ENCODE data around the gene MARCHF6. TPM values are rescaled to one million over a fixed set of nuclear protein-coding genes. Genes with fewer than 3 reads are reported as not detected.
"Not testable (repeated sequence)": the region's sequence is repeated elsewhere in the genome, so short reads cannot be mapped to it uniquely, and the experiment has no call there.

Gene MARCHF6
- total RNA-seq, 1 donor from 2014 or later: 161 TPM

DNA sequence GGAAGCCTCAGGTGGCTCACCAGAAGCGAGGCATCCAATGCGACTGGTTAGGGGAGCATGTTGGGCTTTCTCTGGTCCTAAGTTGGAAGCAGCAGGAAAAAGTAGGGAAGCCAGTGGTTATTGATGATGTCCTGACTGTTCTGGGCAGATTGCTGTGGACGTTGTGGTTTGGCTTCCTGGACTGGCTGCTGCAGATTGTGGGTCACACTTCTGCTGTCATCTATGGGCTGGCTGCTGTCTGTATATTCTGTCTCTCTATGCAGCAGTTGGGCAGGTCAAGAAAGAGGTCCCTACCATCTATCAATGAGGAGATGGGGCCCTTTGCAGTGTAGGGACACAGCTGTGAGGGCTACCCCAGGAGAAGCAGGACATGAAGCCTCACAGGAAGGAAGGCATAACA lies 13.5 kb upstream of the MARCHF6 start:
- ATAC-seq (no peak), DNase-seq (ENCODE audit: missing footprints) (no peak)
- intact Hi-C loops (cut with DNase I): no loop called here

DNA sequence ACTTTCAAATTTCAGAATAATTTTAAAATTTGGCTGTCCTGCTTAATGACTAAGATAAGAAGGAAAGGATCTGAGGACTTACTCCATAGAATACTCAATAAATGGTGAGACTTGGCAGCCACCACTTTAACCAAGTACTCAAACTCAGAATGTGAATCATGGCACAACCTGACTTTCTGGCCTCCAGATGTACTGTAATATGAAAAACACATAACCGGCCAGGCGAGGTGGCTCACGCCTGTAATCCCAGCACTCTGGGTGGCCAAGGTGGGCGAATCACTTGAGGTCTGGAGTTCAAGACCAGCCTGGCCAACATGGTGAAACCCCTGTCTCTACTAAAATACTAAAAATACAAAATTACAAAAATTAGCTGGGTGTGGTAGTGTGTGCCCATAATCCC lies 10.0 kb upstream of the MARCHF6 start:
- no peak for DNase-seq (ENCODE audit: missing footprints)
- intact Hi-C loops (cut with DNase I): no loop called here
- ATAC-seq: no peak

DNA sequence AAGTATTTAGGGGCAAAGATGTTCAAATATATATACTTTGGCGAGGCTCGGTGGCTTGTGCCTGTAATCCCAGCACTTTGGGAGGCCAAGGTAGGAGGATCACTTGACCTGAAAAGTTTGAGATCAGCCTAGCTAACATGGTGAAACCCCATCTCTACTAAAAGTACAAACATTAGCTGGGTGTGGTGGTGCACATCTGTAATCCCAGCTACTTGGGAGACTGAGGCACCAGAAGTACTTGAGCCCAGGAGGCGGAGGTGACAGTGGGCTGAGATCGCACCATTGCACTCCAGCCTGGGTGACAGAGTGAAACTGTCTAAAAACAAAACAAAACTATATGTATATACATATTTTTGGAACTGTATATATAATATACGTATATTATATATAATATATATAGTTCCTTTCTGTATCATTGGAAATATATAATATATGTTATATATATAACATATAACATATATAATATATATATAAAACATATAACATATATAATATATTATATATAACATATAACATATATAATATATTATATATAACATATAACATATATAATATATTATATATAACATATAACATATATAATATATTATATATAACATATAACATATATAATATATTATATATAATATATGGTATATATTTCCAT lies 8.9 kb upstream of the MARCHF6 start:
- ATAC-seq; intact Hi-C loops (cut with DNase I); DNase-seq (ENCODE audit: missing footprints): not testable (repeated sequence)

DNA sequence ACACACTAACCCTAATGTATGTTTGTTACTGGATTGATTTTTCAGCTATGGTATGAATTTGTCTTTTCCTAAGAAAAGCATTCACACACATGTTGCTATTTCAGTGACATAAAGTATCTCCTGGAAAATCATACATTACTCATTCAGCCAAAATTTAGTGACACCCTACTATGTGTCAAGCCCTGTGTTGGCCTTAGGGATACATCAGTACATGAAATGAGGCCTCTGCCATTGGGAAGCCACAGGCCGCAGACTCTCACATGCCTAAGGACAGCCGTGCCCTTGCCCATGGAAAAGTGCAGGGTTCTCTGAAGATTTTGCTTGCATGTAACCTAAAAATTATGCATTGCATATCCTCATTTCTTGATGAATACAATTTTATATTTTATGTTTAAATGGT lies 5.2 kb upstream of the MARCHF6 start:
- intact Hi-C loops (cut with DNase I): no loop called here
- ATAC-seq: no peak
- no peak for DNase-seq (ENCODE audit: missing footprints)

DNA sequence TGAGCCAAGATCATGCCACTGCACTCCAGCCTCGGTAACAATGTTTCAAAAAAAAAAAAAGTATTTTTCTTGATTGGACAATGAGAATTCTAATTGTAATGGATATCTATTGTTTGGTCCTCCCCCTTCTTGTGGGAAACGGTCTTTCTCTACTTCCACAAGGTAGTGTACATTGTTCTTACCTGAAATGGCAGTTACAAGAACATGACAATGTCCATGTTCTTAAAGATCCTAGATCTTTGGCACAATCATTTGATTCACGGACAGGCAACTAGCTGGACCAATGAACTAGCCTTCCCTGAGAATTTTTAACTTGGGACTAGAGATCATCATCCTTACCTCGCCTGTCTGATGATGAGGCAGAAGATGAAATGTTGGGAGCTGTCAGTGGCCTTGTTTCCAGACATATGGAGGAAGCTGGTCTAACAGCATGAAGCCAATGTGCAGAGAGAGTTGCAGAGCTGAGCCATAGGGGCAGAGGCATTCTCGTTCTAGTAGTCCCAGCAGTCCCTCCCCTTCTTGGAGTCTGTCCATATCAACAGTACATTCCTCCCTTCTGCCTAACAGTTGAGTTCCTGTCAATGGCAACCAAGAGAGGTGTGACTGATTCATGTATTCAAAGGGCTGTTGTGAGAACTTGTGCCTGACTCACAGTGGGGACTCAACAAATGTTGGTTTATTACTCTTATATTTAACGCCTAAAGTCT lies 2.1 kb upstream of the MARCHF6 start:
- ATAC-seq (peak; percentile 62), DNase-seq (ENCODE audit: missing footprints) (no peak)
- intact Hi-C loops (cut with DNase I): loop anchor here (5.0 kb wide), 1 partner anchor 64 kb away; no protein-coding TSS in a partner anchor

DNA sequence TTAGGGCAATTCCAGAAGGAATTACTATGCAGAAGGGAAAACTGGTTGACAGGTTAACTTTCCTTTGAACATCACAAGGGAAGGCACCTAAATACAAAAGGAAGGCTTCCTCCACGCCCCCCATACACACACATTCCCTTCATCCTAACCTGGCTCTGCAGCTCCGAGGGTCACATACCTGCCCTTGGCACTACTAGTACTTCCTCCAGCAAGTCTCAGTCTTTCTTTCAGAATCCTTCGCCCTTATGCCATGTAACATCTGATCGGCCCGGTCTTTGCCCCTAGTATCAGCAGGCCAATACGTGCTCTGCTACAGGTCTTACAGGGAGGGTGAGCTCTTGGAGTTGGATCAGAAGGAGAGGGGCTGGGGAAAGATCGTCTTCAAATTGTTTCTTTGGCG lies 1.6 kb upstream of the MARCHF6 start:
- ATAC-seq (no peak), DNase-seq (ENCODE audit: missing footprints) (no peak)
- intact Hi-C loops (cut with DNase I): loop anchor here (2.0 to 5.0 kb wide), 2 partner anchors 19 to 65 kb away; no protein-coding TSS in a partner anchor

DNA sequence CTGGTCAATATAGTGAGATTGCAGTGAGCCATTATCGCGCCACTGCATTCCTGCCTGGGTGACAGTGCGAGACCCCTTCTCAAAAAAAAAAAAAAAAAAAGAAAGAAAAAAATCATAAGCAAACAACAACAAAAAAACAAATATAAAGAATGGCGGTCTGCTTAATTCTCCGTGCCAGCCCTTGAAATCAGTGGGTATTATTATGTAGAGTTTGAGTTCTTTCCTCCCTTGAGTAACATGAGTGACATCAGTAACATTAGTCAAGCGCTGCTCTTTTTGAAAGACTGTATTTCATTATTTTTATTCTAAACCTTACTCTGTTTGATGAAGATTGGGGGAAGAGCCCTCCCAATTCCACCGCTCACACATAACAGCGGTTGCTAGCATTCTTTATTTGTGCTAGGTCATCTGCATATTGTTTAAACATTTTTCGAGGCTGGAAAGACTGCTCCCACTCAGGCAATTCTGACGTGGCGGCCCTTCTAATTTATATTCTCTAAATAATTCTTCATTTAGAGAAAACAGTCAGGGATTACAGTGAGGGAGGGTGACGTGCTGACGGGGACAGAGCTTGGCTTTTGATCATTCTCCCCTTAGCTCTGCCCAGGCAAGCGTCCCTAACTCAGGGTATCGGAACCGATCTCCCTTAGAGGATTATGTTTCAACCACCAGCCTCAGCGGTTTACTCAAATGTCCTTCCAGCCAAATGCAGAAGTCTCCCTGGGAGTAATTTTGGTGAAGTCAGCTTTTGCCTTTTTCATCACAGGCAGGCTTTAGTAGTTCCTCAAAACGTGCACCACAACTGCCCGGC lies 860 bp upstream of the MARCHF6 start:
- peak; percentile 21 for ATAC-seq
- DNase-seq (ENCODE audit: missing footprints): no peak
- intact Hi-C loops (cut with DNase I): loop anchor here (2.0 to 5.0 kb wide), 2 partner anchors 20 to 65 kb away; no protein-coding TSS in a partner anchor

DNA sequence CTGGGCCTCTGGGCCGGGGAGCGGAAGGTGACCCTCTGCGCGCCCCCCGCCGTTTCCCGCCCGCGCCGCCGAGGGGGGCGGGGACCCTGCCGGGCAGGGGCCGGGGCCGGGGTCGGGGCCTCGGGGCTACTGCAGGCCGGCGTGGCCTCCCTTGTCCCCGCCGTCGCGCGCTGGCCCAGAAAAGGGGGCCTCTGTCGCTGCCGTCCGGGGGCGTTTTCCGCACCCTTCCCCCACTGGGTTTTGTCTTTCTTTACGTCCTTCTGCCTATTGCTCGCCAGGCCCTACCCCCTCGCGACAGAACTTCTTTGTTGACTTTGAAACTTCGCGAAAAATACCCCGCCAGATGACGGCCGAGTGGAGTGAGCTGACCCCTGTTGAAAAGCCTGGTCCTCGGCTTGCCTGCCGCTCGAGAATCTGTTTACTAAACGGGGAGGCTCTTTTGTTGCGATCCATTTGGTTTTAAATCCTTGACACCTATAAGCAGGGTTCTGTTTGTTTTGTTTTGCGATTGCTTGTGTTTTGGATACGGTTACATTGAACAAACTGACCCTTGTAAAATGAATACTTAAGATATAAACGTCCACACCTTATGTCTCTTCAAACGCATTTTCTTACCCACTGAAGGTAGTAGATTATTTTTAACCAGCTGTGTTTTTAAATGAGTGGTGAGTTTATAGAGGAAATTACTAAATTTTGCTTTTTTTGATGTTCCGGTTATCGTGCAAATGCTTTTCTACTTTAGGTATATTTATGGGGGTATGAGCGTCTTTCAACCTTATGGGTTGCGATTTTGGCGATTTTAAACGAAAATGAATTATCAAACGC lies 765 bp downstream of the MARCHF6 start:
- intact Hi-C loops (cut with DNase I): loop anchor here (5.0 kb wide), 1 partner anchor 67 kb away; no protein-coding TSS in a partner anchor
- peak; percentile 71 for DNase-seq (ENCODE audit: missing footprints)
- ATAC-seq: peak; percentile 1

DNA sequence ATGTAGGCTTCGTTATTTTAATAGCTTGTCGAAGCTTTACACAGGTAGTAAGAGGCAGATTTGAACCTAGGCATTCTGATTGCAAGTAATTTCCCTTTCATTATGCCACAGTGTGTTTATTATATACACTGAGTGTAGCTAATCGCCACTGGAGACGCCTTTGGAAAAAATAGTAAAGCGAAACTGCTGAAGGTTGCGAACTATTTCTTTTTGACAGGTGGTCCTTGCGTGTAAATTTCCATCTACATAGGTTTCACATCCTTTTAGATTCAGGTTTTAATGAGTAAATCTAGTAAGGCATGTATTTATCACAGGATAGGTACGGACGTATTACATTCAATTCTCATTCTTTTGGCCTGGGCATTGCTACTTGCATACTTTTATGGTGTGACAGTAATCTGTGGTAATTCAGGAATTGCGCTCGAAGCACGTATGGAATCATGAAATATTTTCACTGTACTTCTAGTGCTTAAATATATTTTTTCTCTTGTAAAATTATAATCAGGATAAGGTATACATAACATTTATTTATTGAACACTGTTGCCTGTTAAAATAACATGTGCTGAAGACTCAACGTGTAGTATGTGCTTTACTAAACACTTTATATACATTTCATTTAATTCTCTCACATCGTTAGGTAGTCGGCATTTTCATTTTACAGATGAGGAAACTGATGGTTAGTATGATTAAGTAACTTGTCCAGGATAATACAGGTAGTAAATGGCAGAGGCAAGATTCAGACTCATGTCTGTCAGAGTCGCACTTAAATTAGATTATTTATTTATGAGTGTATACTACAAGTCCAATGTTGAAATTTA lies 1.8 kb downstream of the MARCHF6 start:
- no peak for ATAC-seq
- no peak for DNase-seq (ENCODE audit: missing footprints)
- intact Hi-C loops (cut with DNase I): no loop called here

DNA sequence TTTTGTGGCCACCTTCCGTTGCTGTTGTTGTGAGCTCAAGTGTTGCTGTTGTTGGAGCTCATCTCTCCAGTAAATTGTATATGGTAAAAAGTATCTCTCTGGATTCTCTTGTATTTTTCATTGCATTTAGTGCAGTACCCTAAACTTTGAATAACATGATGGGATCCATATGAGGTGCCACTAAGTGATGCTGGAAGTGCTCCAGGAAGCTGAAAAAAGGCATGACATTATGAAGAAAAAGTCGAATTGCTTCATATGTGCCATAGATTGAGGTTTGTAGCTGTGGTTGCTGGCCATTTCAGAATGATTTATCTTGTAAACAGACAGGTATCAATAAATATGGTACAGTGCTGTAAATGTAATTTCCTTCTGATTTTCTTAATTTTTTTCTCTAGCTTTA lies 5.5 kb downstream of the MARCHF6 start:
- ATAC-seq: no peak
- DNase-seq (ENCODE audit: missing footprints): no peak
- intact Hi-C loops (cut with DNase I): no loop called here

DNA sequence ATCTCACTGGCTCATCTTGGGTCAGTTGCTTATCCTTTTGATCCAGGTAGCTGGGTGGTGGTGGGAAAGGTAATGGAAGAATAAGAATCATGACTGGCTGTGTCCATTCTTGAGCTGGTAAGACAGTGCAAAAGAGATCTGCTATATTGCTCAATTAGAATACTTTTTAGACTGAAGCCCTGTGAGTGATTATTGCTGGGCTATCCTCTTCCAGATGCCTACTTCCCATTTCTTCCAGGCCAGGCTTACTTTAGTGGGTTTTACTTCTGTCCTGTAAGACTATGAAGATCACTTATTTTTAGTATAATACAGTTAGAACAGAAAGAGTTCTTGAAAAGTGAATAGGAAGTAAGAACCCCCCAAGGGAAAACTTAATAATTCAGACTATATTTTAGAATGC lies 7.2 kb downstream of the MARCHF6 start:
- ATAC-seq: no peak
- DNase-seq (ENCODE audit: missing footprints): no peak
- intact Hi-C loops (cut with DNase I): no loop called here

DNA sequence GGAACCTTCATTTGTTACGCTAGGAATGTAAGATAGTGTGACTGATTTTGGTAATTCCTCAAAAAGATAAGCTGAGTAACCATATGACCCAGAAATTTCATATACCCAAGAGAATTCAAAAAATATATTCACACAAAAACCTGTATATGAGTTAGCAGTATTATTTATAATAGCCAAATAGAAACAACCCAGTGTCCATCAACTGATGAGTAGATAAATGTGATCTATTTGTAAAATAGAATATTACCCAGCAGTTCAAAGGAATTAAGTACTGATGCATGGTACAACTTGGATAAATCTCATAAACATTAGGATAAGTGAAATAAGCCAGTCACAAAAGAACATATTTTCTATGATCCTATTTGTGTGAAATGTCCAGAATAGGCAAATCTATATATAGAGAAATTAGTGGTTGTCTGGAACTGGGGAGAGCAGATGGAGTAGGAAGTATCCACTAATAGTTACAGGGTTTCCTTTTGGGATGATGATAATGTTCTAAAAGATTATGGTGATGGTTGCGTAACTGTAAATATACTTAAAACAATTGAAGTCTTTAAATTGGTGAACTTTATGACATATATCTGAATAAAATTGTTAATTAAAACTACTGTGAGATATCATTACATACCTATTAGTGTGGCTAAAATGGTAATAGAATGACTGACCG lies 10.2 kb downstream of the MARCHF6 start:
- DNase-seq (ENCODE audit: missing footprints) (no peak), ATAC-seq (no peak)
- intact Hi-C loops (cut with DNase I): no loop called here

DNA sequence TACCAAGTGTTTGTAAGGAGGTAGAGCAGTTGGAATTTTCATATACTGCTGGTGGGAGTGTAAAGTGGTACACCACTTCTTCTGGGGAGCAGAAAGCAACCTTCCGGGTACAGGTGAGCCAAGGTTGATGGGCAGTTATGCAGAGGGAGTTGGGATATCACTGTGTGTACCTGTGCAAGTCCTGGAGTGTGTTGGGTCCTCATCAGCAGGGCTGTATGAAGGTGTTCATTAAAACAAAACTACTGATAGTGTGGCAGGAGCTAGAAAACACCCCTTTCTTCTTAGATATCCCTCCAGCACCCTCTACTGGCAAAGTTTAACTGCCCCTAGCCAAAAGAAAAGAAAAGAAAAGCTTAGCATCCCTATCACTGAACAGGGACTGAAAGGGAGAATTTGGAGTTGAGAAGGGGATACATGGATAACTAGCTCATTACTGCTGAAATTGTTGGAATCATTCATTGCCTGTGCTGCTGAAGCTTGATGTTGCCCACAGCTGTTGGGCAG lies 10.7 kb downstream of the MARCHF6 start:
- DNase-seq (ENCODE audit: missing footprints) (no peak), ATAC-seq (no peak)
- intact Hi-C loops (cut with DNase I): no loop called here

DNA sequence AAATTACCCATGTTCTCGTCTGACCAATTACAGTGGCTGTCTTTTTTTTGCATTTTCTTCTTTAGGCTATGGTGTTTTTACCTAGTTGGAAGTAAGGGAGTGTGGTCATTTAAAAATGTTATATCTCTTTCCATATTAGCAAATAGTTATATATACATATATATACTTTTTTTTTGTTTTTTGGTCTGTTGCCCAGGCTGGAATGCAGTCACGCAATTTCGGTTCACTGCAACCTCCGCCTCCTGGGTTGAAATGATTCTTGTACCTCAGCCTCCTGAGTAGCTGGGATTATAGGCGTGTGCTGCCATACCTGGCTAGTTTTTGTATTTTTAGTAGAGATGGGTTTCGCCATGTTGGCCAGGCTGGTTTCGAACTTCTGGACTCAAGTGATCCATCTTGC lies 12.3 kb downstream of the MARCHF6 start:
- no peak for ATAC-seq
- intact Hi-C loops (cut with DNase I): no loop called here
- DNase-seq (ENCODE audit: missing footprints): no peak

DNA sequence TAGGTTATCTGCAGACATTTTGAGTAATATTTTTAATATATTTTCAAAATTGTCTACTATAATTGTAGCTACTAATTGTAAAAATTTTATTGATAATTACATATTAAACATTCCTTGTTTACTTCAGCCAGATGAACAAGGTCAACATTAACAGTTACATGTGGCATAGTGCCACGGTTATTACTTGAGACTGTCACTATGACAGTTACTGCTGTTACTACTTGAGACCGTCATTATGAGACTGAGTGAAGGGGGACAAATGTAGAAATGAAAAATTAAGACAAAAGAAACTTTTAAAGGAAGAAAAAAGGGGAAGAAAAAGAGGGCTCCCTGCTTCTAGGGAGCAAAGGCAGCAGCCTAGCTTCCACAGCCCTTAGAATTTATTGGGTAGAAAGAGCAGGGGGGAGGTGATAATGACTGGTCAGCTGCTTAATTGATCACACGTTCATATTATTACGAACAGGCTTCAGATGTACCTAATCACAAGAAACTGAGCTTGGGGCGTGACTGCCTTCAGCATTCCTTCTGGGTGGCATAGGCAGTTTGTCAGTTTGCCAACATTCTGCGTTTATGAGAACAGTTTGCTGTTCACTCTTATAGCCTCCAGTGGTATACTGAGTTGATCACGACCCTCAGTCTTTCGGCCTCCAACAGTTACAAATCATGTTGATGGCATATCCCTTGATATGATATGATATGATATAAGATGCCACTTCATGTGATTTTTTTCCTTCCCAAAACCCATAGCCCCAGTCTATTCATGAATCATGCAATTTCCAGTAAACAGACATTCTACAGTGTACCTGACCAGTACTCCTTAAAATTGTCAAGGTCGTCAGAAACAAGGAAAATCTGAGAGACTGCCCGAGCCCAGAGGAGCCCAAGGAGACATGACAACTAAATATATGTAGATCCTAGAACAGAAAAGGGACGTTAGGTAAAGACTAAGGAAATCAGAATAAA lies 13.1 kb downstream of the MARCHF6 start:
- no peak for DNase-seq (ENCODE audit: missing footprints)
- intact Hi-C loops (cut with DNase I): no loop called here
- ATAC-seq: peak; percentile 13

DNA sequence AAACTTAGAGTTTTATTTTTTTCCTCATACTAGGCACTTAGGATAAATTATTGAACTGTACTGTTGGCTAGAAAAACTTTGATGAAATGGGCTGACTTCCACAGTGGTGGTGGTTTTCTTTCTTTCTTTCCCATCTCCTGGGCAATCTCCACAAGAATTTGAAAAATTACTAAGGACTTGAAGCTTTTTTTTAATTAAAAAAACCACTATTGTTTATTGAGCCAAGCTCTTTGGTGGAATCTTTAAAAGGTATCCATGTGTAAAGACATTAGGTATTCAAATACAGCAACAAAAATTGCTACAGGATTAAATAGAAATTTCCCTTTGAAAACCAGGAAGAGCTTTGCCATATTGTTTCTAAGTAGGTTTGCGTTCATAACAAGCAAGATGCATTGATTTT lies 14.1 kb downstream of the MARCHF6 start:
- ATAC-seq: no peak
- intact Hi-C loops (cut with DNase I): no loop called here
- no peak for DNase-seq (ENCODE audit: missing footprints)
